HT-29 (cell line): ENCODE measurements around the gene PRDM10. TPM values are rescaled to one million over a fixed set of nuclear protein-coding genes. Genes with fewer than 3 reads are reported as not detected.
"Not testable (repeated sequence)": the region's sequence is repeated elsewhere in the genome, so short reads cannot be mapped to it uniquely, and the experiment has no call there.

Experiments
- DNase-seq: peaks from one replicate; pipeline ENCODE4 v3.0.0-alpha.2; 2015; ENCODE audit warnings: low spot score
- total RNA-seq: library from RNA; depleted of rRNA; stranded (reverse); fragments of >200 nt; shearing (Covaris generic); gene quantifications from 2 replicates; pipeline ENCODE4 v1.2.3, GENCODE V29; 2014

The PRDM10 gene
- total RNA-seq, 1 experiment from 2014 or later: 17.7 TPM

DNA sequence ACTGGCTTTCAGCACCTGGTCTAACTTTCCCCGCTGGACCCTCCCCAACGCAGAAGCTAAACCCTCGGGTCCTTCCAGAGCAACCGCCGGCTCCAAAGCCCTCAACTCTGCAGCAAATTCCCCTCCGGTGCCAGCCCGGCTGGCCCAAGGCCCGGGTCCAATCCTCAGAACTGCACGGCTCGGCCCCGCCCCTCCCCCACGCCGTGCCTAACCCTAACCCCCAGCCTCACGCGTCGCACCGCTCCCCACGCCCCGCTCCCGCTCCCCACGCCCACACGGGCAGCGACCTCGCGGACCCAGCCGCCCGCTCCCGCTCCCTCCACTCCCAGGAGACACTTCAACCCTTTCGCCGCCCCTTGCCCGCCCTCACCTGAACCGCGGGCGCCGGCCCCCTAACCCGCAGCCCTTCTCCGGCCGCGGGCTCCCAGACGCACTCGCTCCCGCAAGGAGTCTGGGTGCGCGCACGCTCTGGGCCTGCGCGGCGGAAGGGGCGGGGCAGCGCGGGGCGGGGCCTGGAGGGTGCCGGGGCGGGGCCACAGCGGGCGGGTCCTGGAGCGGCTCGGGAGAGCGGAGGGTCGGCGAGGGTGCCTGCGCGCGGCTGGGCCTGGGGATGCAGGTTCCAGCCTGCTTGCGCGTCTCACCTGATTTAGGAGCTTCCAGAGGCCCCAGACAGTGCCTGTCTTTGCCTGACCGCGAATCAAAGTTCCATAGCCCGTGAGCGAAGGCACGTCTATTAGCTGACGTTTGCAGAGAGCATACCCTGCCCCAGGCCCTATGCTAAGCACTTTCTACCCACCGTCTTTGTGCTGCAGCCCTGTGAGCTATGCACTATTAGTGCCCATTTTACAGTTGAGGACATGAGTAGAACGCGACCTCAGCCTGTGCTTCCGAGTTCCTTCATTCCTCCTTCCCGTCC is 107.3 kb downstream of the PRDM10 start, which contains the start of gene NFRKB:
Gene NFRKB (minus strand): TSS at position 453 of the 916 bp plus-strand sequence. CDS start 2,729 bp downstream, outside the sequence.
- DNase-seq: peak; percentile 88

GRCh38 chr11:129894278-129895125 is 108.1 kb downstream of the PRDM10 start:
- peak; percentile 46 for DNase-seq

DNA sequence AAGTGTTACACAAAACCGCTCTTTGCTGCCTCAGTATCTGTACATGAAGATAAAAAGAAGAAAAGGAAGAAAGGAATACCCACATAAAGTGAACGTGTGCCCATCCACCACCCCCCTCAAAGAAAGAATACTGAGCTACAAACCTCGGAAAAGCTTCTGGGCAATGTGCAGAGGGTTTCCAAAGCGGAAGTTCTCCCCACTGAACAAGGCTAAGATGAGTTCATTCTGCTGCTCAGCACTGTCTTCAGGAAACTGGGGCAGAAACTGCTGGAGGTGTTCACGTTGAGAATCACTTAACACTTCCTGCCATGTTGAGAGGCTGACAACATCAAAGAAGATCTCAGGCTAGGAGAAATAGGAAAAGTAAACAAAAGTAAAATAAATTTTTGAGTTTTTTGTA is 114.2 kb downstream of the PRDM10 start:
- DNase-seq: no peak

DNA sequence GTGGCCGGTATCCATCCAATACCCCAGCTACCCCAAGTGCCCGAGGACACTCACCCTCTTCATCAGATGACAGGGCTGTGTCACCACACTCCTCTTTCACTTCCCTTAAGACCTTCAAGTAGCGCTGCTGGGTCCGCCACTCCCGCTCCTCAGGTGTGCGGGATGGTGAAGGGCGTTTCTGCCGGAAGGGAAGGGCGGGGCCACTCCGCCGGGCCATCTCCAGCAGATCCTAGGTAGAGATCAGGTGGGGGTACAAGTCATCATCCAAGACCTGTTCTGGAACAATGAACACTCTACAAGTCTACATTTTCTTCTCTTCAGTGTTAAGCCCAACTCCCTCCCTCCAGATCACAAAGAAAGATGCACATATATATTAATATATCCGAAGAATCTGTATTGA is 117.3 kb downstream of the PRDM10 start:
- DNase-seq: no peak

GRCh38 chr11:129884581-129884980 is 118.1 kb downstream of the PRDM10 start:
- no peak for DNase-seq

- peak; percentile 82 for DNase-seq
Measured at GRCh38 chr11:129881570-129882170, 121.0 kb downstream of the PRDM10 start.

- DNase-seq: no peak
Measured at GRCh38 chr11:129880311-129880710, 122.3 kb downstream of the PRDM10 start.

- no peak for DNase-seq
Measured at GRCh38 chr11:129871914-129872313, 130.7 kb downstream of the PRDM10 start.

GRCh38 chr11:129868626-129869025 is 134.0 kb downstream of the PRDM10 start:
- not testable (repeated sequence) for DNase-seq

GRCh38 chr11:129866311-129866710 is 136.3 kb downstream of the PRDM10 start:
- DNase-seq: no peak

GRCh38 chr11:129865701-129866100 is 136.9 kb downstream of the PRDM10 start:
- no peak for DNase-seq

DNA sequence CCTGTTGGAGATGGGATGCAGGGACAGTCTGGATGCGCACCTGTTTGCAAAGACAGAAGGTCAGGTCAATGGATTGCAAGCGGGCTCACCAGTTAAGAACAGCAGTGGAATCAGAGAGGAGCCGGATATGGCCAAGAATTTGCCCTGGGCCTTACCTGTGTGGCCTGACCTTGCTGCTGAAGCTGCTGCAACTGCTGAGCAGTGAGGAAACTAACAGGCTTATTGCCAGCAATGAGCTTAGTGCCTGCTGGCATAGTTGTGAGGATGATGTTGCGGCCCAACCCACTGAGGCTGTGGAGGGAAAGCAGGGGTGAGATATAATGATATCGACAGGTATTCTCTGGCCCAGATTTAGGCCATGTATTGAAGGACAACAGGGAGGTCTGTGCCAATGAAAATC is 137.8 kb downstream of the PRDM10 start:
- DNase-seq: no peak

GRCh38 chr11:129861702-129862522 is 140.7 kb downstream of the PRDM10 start:
- peak; percentile 99 for DNase-seq

DNA sequence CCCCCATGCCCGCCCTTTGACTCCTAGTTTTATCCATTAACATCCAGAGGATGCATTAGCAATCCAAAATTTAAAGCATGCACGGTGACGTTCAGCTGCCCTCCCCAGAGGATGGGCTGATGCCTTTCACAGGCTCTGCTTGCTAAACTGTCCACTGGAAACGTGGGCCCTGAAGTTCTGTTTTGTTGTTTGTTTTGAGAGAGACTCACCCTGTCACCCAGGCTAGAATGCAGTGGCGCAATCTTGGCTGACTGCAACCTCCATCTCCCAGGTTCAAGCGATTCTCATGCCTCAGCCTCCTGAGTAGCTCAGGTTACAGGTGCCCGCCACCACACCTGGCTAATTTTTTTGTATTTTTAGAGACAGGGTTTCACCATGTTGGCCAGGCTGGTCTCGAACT is 146.6 kb downstream of the PRDM10 start:
- DNase-seq: no peak

GRCh38 chr11:129855086-129855485 is 147.5 kb downstream of the PRDM10 start:
- DNase-seq: no peak

GRCh38 chr11:129854232-129854805 is 148.3 kb downstream of the PRDM10 start:
- DNase-seq: no peak

DNA sequence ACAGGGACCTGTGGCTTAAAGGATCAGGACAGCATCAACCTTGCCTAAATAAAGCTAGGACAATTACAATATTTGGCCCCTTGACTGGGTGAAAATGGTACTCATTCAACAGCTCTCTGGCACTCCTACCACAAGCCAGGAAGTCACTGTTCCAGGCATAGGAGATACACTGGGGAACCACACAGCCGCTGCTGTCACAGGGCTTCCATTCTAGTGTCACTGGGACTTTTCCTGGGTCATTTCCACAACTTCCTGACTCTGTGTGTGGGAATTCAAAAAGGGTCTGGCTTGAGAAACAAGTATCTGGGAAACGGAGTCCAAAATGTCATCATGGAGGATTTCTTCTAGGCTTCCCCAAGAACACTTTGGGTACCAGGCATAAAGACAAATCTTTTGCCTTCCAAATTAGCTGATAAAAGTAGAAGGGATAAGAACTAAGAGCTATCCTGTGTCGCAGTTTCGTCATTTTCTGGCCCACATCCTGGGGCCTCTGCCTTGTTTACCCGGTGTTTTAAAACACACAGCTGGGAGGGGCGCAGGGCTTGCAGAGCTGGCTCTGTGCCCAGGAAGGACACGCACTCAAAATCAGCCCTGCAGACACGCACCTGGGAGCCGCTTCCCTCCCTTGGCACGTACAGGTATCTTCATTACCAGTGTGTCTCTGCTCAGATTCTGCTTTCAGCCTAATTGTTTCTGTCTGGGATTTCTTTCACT is 149.0 kb downstream of the PRDM10 start:
- peak; percentile 92 for DNase-seq

- no peak for DNase-seq
Measured at GRCh38 chr11:129852125-129852740, 150.4 kb downstream of the PRDM10 start.
